HEK293 (cell line): ENCODE measurements around the gene CHRD.

Source experiments
- CTCF ChIP-seq: fragments of 450-650 bp; formaldehyde crosslinking; IDR thresholded peaks from 2 replicates; pipeline ENCODE4 v1.5.1; 2016; ENCODE audit warnings: missing biosample characterization, missing genetic modification characterization
- KLF8 ChIP-seq: fragments of 450-650 bp; formaldehyde crosslinking; IDR thresholded peaks from 2 replicates; pipeline ENCODE4 v1.5.1; 2016; ENCODE audit warnings: missing biosample characterization, missing genetic modification characterization
- PATZ1 ChIP-seq: fragments of 450-650 bp; formaldehyde crosslinking; IDR thresholded peaks from 2 replicates; pipeline ENCODE4 v1.5.1; 2016; ENCODE audit warnings: missing biosample characterization, missing genetic modification characterization
- REST ChIP-seq: fragments of 450-650 bp; formaldehyde crosslinking; IDR thresholded peaks from 2 replicates; pipeline ENCODE4 v1.5.1; 2016; ENCODE audit warnings: missing biosample characterization, missing genetic modification characterization
- ZNF138 ChIP-seq: fragments of 450-650 bp; formaldehyde crosslinking; IDR thresholded peaks from 2 replicates; pipeline ENCODE4 v1.5.1; 2016; ENCODE audit warnings: missing biosample characterization, missing genetic modification characterization, borderline replicate concordance
- ZNF660 ChIP-seq: fragments of 450-650 bp; IDR thresholded peaks from 2 replicates; pipeline ENCODE4 v1.5.1; 2018; ENCODE audit warnings: missing biosample characterization, mild to moderate bottlenecking, missing genetic modification characterization
- ZNF670 ChIP-seq: fragments of 450-650 bp; formaldehyde crosslinking; IDR thresholded peaks from 2 replicates; pipeline ENCODE4 v1.5.1; 2016; ENCODE audit warnings: missing biosample characterization, missing genetic modification characterization, low read depth
- TF ChIP-seq, protein P1 (sequence below): fragments of 450-650 bp; formaldehyde crosslinking; IDR thresholded peaks from 2 replicates; pipeline ENCODE4 v1.5.1; 2016; ENCODE audit warnings: missing biosample characterization, missing genetic modification characterization, borderline replicate concordance

GRCh38 chr3:184384856-184385422 is 5.1 kb downstream of the CHRD start:
- TF ChIP-seq PATZ1 (tag by site-specific recombination) (no peak), CTCF (tag by site-specific recombination) (no peak), ZNF670 (tag by site-specific recombination) (no peak), ZNF660 (tag by site-specific recombination) (no peak), ZNF138 (tag by site-specific recombination) (no peak), KLF8 (tag by site-specific recombination) (no peak), REST (tag by site-specific recombination) (no peak)
- TF ChIP-seq, protein P1, sequence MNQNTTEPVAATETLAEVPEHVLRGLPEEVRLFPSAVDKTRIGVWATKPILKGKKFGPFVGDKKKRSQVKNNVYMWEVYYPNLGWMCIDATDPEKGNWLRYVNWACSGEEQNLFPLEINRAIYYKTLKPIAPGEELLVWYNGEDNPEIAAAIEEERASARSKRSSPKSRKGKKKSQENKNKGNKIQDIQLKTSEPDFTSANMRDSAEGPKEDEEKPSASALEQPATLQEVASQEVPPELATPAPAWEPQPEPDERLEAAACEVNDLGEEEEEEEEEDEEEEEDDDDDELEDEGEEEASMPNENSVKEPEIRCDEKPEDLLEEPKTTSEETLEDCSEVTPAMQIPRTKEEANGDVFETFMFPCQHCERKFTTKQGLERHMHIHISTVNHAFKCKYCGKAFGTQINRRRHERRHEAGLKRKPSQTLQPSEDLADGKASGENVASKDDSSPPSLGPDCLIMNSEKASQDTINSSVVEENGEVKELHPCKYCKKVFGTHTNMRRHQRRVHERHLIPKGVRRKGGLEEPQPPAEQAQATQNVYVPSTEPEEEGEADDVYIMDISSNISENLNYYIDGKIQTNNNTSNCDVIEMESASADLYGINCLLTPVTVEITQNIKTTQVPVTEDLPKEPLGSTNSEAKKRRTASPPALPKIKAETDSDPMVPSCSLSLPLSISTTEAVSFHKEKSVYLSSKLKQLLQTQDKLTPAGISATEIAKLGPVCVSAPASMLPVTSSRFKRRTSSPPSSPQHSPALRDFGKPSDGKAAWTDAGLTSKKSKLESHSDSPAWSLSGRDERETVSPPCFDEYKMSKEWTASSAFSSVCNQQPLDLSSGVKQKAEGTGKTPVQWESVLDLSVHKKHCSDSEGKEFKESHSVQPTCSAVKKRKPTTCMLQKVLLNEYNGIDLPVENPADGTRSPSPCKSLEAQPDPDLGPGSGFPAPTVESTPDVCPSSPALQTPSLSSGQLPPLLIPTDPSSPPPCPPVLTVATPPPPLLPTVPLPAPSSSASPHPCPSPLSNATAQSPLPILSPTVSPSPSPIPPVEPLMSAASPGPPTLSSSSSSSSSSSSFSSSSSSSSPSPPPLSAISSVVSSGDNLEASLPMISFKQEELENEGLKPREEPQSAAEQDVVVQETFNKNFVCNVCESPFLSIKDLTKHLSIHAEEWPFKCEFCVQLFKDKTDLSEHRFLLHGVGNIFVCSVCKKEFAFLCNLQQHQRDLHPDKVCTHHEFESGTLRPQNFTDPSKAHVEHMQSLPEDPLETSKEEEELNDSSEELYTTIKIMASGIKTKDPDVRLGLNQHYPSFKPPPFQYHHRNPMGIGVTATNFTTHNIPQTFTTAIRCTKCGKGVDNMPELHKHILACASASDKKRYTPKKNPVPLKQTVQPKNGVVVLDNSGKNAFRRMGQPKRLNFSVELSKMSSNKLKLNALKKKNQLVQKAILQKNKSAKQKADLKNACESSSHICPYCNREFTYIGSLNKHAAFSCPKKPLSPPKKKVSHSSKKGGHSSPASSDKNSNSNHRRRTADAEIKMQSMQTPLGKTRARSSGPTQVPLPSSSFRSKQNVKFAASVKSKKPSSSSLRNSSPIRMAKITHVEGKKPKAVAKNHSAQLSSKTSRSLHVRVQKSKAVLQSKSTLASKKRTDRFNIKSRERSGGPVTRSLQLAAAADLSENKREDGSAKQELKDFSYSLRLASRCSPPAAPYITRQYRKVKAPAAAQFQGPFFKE (tag by site-specific recombination) = no peak
